HG03025 (cell line): ENCODE data around the gene MAPK4.

ENCODE experiments used
- ATAC-seq: cut with Tn5 transposase; IDR thresholded peaks from one replicate; pipeline ENCODE4 v1.9.1; 2021; ENCODE audit warnings: mild to moderate bottlenecking, moderate library complexity; ENCODE audit not compliant: unreplicated experiment, low FRiP score

The MAPK4 gene

GRCh38 chr18:50647792-50648191 lies 87.9 kb downstream of the MAPK4 start:
- no peak for ATAC-seq

- no peak for ATAC-seq
These were observed 89.9 kb downstream of the MAPK4 start for GRCh38 chr18:50649821-50650220.

- ATAC-seq, result no peak
These were observed 91.4 kb downstream of the MAPK4 start for GRCh38 chr18:50651334-50651733.

GRCh38 chr18:50653402-50654093 lies 93.7 kb downstream of the MAPK4 start:
- ATAC-seq, result no peak

GRCh38 chr18:50654211-50654610 lies 94.3 kb downstream of the MAPK4 start:
- ATAC-seq, result no peak

GRCh38 chr18:50654658-50655550 lies 95.0 kb downstream of the MAPK4 start:
- no peak for ATAC-seq

GRCh38 chr18:50656396-50656795 lies 96.5 kb downstream of the MAPK4 start:
- ATAC-seq, result no peak

- no peak for ATAC-seq
These were observed 97.1 kb downstream of the MAPK4 start for GRCh38 chr18:50656841-50657470.

GRCh38 chr18:50658601-50659000 lies 98.7 kb downstream of the MAPK4 start:
- no peak for ATAC-seq

GRCh38 chr18:50659091-50660003 lies 99.5 kb downstream of the MAPK4 start:
- no peak for ATAC-seq

GRCh38 chr18:50661013-50661412 lies 101.1 kb downstream of the MAPK4 start:
- no peak for ATAC-seq

- no peak for ATAC-seq
These were observed 102.3 kb downstream of the MAPK4 start for GRCh38 chr18:50662177-50662576.

- no peak for ATAC-seq
These were observed 103.0 kb downstream of the MAPK4 start for GRCh38 chr18:50662775-50663383.

GRCh38 chr18:50663626-50664441 lies 103.9 kb downstream of the MAPK4 start:
- no peak for ATAC-seq

- ATAC-seq, result no peak
These were observed 105.1 kb downstream of the MAPK4 start for GRCh38 chr18:50665015-50665414.

GRCh38 chr18:50665519-50665918 lies 105.6 kb downstream of the MAPK4 start:
- ATAC-seq, result no peak

GRCh38 chr18:50666536-50666935 lies 106.6 kb downstream of the MAPK4 start:
- ATAC-seq, result no peak

- ATAC-seq, result no peak
These were observed 111.5 kb downstream of the MAPK4 start for GRCh38 chr18:50671376-50671775.
